ENCODE data around the gene FAM20A.

FAM20A gene

DNA sequence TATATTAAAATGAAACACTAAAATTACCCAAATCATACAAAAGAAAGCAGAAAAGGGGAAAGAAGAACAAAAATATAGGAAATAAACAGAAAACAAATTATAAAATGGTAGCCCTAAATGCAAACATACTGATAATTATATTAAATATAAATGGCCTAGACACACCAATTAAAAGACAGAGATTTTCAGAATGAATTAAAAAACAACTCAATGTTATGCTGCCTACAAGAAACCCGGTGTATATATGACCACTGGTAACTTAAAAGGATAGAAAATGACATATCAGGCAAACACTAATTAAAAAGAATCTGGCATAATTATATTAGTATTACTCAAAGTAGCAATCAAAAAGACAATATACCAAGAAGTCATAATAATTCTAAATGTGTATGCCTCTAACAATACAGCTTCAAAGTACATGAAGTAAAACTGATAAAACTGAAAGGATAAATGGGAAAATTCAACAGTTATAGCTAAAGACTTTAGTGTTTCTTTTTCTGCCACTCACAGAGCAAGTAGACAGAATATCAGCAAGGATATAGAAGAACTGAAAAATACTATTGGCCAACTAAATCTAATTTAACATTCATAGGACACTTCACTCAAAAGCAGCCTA lies 7.5 kb upstream of the FAM20A start:
- DNase-seq = no peak

DNA sequence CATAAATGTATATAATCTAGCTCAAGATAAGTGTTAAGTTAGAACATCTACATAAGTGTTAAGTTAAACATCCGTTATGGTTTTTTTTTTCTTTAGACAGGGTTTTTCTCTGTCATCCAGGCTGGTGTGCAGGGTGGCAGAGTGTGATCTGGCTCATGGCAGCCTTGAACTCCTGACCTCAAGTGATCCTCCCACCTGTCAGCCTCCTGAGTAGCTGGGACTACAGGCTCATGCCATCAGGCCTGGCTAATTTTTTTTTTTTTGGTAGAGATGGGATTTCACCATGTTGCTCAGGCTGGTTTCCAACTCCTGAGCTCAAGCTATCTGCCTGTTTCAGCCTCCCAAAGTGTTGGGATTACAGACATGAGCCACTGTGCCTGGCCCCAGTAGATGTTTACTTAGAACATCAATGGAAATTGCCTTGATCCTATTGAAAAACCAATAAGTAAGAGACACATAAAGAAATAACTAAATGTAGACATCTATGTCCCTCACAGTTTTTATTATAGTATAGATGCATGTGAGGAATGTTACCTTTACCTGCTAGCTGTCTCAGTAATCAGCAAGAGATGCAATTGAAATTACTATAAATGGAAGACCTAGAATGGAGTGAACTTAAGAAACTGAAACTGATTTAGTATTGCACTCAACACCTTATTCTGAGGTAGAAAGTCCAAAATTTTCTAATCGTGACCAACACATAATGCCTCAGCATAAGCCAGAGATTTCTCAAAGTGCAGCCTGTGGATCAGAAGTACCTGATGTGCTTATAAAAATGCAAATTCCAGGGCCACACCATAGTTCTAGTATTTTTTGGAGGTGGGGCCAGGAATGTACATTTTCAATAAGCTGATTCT lies 5.5 kb upstream of the FAM20A start:
- no peak for DNase-seq

DNA sequence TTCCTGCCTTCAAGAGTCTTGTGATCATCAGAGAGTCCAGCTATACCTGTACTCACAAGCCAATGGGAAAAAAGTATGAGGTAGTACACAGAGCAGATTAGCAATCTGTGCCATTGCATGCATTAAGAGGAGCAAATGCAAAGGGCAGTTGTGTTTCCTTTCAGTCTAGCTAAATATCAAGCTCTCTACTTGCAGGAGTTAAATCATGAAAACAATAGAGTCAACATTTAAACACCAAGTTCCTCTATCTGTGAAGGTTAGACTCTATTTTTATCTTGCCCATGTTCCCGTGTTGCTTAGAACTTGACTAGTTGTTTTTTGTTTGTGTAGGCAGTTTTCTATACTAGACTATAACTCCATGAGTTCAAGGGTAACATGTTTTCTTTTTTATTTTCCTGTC lies 4.7 kb upstream of the FAM20A start:
- DNase-seq = no peak

DNA sequence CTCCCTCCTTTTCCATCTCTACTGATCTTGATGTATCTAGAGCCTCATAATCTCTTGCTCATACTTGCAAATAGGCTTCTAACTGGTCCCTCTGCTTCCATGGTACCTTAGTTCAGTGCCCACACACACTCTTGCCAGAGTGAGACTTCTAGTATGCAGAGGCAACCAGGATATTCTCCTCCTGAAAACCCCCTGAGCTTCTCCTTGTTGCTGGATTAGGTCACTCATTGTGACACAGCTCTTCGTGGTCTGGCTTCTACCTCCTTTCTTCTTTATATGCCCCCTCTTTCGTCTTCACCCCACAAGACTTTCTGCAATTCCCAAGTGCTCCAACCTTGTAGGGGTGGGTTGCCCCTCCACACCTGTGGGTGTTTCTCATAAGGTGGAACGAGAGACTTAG lies 2.5 kb upstream of the FAM20A start:
- no peak for DNase-seq

DNA sequence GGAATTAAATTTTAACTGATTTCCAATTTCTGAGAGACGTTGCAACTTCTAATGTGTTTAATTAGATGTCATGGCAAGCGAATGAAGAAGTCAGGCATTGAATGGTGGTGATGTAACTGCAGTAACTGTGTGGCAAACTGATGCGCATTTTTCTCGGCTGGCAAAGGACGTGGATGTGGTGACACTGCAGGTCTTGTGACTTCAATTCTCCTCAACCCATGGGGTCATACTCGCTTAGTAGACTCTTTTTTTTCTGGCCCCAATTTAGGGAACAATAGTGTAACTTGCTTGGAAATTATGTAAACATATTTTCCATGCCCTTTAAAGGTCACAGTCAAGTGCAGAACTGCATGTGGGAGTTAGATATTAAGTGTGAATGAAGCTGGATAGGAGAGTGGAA lies 1.9 kb upstream of the FAM20A start:
- no peak for DNase-seq

DNA sequence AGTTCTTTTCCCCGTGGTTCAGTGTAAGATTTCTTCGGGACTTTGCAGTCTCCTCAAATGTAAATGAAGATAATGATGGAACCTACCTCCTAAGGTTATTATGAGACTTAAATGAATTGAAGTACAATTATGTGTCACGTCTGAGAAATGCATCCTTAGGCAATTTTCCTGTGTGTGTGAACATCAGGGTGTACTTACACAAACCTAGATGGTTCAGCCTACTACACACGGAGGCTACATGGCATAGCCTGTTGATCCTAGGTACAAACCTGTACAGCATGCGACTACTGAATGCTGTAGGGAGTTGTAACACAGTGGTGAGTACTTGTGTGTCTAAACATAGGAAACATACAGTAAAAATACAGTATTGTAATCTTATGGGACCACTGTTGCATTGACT lies 1.1 kb upstream of the FAM20A start:
- no peak for DNase-seq

DNA sequence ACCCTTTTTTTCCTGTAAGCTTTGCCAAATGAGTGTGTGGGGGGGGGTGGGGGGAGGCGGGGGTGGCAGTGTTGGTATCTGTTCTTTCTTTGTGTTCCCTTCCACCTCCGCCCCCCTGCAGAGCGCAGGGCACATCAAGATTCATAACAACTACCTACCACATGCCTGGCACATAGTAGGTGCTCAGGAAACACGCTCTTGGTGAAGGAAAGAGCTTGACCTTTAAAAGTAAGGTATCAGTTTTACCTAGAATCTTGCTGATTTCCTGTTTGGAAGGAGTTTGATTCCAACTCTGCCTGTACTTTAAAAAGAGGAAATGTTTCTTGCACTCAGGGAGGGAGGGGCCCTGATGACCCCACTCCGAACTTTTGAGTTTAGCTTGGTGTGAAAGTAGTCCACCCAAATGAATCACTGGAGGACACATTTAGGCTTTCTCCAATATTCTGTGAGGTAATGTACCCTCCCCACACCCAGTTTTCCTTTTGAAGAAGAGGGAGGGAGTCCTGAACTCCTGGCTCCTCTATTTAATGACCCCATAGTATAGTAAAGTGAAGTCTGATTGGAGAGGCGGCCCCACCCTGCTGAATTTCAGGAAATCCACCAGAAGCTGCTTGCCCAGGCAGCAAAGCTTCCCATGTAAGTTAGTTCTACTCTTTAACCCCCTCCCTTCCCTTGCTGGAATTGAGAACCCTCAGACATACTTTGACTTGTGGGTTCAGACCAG lies 560 bp upstream of the FAM20A start:
- DNase-seq = no peak

DNA sequence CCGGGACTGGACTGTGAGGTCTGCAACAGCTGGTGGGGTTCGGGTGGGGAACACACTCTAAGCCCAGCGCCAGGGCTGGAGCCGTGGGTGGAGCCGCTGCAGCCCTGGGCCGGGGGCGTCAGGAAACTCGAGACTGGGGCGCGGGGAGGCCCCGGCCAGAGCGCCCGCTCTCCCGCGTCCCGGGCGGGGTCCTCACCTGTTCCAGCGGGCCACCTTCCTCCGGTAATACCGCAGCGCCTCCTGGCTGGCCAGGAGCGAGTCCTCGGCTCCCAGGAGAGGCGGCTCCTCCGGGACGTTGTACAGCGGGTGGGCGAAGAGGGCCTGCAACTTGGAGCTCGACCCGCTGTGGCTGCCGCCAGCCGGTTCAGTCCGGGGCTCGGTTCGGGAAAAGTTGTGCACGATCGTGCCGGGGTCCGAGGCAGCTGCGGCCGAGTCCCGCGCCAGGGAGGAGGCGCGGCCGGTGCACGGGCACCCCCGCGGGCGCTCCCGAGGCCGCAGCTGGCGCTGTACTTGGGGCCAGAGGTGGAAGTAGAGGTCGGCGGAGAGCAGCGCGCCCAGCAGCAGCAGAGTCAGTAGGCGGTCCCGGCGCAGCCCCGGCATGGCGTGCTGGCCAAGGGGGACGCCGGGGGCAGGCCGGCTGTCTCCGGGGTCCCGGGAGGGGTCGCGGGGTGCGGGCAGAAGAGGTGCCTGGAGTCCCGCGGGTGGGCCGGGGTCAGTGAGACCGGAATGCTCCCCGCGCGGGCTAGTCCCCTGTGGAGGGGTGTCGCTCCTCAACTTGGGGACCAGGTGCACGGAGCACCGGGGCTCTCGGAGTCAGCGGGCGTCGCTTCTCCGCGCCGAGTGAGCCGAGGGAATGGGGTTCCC lies 868 bp downstream of the FAM20A start:
- DNase-seq = no peak

DNA sequence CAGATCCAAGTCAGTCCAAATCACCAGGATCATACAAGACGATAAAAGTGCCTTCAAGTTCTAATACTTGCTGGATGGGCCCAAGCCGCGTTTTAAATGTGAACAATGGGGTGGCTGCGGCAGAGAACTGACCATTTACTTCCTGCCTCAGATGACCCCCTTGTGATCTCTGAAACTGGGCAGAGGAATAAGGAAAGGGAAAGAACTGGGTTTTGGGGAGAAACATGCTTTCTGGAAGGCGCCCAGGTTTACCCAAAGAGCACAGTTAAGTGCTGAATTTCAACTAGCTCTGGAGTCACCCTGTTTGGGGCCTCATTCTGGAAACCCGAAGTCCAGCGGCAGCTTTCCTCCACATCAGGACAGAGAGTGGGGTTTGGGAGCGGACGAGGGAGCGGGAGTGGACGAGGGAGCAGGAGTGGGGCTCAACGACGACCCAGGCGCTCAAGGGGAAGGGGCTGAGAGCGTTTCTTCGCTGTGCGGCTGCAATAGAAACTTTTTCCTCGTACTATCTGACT lies 1.6 kb downstream of the FAM20A start:
- no peak for DNase-seq

DNA sequence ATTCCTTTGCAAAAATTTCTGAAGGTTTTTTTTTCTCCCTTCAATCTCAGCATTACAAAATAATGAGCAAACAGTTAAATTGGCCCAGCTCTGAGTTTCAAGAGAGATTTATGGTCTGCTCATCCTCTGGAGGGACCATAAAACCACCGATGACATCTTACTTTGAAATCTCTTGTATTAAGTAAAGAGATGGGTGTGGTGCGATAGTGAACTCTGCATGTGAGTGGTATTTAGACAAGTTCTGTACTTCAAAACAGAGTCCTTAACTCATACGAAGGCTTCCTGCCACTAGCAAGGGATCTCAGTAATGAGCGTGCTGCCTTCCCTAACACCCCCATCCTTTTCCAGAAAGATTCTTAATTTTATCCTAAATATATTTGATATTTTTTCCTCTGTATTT lies 2.1 kb downstream of the FAM20A start:
- DNase-seq = peak; percentile 39

DNA sequence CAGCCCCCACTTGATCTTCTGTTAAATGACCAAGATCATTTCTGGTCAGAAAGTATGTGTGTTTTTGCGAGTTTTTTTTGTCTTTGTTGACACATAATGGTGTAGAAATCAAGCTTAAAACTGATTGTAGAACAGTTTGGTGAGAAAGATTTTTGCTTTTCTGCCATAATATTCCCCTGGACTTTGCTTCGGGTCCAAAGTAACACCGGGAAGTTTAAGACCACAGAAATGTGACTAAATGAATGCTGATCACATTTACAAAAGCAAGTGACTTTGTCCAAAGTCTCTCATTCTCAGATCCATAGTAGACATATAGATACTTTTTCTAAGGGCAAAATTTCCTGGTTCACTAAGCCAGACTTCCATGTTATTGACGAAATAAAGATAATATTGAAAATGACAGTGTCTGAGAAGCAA lies 2.6 kb downstream of the FAM20A start:
- no peak for DNase-seq

DNA sequence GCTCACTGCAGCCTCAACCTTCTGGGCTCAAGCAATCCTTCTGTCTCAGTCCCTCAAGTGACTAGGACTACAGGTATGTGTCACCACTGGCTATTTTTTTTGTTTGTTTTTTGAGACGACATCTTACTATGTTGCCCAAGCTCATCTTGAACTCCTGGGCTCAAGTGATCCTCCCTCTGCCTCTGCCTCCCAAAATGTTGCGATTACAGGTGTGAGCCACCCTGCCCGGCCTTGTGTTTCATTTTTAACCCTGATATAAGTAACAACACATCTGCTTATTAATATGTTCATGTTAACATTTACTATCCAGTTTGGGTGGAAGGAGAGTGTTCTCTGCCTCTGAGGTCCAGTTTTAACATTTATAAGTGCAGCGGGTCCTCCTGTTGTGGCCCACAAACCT lies 3.1 kb downstream of the FAM20A start:
- no peak for DNase-seq

DNA sequence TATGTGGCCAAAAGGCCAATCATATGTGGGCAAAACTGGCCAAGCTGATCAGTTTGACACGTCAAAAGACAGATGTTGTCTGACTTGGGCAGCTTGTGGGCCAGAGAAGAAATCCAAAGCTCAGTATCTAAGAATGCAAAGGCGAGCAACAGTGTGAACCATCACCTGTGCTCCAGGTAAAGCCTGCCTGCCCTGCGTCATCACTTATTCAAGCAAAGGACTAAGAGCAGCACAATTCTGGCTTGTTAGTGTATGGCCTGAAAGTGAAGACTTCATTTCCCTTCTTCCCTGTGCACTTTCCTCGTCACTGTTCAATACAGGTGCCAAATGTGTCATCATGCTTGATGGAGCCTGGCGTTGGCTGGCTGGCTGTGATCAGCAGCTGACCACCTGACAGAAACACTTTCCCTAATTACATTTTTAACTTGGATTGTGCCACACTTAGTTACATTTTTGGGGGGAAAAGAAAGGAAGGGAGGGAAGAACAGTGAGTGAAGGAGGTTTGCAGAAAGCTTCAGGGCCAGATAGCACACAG lies 4.7 kb downstream of the FAM20A start:
- DNase-seq = no peak

DNA sequence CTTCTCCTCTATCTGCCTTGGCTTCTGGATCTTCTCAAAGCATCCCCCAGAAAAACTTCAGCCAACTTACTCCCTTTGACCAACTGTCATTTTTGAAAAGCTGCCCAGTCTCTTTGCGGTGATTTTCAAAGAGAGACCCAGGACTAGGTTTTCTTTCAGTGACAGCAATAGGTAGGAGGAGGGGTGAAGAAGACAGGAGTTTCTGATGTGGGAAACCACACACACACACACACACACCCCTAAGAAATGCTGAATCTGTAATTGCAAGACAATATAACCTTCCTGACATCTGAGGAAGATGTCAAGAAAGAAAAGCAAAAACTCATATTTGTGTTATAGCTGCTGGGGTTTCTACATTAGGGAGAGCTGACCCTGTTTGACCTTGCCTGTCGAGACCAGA lies 5.2 kb downstream of the FAM20A start:
- no peak for DNase-seq

DNA sequence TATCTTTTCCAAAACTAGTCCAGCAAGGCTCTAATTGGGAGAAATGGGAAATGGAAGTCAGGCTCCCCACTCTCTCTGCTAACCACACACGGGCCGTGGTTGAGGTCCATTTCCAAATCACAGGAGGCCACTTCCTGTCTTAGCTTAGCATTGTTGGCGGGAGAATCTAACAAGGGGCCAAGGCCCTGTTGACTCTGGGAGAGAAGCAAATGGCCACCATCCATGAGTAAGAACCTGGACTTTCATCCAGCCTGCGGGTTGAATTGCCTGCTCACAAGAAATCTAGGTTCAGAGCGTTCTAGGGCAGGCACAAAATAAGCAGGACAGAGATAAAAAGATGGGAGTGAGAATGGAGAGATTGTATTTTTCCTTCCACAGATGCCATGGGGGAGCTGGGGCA lies 5.7 kb downstream of the FAM20A start:
- DNase-seq = no peak

DNA sequence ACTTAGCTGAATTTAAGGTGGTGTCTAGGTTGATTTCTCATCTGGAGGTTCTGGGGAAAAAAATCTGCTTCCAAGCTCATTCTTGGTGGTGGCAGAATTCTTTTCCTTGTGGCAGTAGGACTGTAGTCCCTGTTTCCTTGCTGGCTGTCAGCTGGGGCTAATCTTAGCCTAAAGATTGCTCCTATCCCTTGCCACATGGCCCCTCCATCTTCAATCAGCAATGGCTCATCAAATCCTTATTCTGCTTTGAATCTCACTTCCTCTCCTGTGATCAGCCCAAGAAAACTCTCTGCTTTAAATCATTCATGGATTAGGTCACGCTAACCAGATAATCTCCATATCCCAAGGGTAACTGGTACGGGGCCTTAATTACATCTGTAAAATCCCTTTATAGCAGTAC lies 6.6 kb downstream of the FAM20A start:
- no peak for DNase-seq

DNA sequence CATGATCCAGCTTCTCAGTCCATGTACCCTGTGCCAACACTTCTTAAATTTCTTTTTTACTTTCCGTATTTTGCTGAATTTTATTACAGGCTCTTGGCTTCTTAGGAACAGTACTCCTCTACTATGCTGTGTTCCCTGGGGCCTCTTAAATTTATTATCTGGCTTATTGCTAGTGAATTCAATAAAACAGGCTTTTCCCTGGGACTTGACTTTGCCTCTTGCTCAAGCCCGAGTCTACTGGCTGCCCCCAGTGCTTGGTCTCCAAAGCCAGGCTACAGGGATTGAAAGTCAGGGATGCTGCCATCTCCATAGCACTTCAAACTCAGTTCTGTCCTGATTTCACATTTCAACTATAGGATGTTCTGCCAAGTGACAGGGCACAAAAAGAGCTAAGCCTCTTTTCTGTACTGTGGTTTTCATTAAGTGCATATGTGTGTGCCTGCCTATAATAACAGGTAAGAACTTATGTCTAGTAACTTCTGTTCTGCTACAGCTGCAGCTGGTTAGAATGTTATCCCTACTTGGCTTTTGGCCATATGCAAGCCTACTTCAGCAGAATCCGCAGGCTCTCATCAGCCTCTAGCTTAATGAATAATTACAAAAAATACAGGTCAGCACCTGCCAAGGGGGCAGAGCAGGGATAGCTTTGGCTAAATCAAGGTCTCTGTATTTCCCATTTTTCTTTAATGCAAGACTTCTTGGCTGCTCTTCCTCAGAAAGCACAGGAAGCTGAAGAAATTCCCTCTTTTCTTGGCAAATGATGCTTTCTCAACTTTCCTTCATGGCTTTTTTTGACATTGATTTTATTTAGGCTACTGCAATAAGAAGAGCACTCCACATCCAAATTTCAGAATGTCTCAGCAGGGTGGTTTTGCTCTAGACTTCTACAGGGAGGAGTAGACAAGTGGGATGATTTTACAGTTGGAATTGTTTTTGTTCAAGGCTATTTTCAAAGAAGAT lies 8.2 kb downstream of the FAM20A start:
- DNase-seq = no peak

DNA sequence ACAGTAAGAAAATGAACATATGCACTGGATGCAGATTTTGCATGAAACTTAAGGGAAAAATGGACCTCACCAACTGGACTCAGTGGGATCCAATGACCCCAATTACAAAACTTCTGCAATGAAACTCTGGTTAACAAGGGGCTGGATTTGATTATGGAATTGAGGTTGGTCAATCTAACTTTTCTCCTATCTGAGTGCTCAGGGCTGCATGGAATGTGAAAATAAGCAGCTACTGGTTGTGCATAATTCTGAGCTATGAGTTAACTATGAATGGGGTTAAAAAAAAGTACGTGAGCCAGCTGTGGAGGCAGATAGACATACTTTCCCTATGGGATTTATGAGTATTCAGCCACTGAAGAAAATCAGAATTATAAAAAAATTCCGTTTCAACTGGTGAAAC lies 9.2 kb downstream of the FAM20A start:
- no peak for DNase-seq

DNA sequence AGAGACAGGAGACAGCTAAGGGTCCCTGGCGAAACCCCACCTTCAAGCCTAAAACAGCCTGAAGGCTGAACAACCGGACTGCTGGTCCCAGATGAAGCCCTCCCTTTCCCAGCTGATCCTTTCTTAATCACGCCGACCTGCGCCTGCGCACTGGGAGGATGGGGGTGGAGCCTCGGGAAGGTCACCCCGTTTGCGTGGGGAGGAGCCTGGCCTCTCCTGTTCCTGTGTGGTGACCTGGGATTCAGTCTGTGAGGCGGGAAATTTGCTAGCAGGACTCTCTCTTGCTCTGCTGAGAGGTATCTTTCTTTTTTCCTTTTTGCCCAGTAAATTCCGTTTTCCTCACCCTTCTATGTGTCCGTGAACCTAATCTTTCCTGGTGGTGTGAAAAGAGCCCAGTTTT lies 9.6 kb downstream of the FAM20A start:
- no peak for DNase-seq

DNA sequence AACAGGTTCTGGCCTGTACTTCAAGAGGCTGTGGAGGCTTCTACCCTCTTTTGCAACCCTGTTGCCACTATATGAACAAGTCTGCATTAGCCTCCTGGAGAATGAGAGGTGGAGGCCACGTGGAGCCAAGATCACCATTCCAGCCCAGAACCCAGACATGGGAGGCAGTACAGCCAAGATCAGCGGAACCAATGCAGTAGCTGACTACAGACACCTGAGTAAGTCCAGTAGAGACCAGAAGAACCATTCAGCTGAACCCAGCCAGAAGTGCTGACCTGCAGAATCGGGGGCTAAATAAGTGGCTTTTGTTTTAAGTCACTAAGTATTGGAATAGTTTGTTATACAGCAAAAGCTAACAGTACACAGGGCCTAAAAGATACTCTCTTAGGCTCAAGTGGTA lies 12.1 kb downstream of the FAM20A start:
- no peak for DNase-seq

DNA sequence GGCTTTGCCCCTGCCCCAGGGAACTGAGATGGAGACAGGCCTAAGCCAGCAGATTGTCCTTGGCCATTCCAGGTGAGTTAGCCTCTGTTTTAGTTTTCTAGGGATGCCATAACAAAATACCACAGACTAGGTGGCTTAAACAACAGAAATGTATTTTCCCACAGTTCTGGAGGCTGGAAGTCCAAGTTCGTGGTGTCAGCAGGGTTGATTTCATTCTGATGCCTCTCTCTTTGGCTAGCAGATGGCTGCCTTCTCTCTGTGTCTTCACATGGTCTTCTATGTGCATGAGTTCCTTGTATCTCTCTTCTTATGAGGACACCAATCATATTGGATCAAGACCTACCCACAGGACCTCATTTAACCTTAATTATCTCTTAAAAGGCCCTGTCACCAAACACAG lies 12.8 kb downstream of the FAM20A start:
- no peak for DNase-seq

All from EL (cell line).